Ovary (tissue), 9 donors: ENCODE data around the gene NFIA. TPM values are rescaled to one million over a fixed set of nuclear protein-coding genes. Genes with fewer than 3 reads are reported as not detected.

Experiments
- DNase-seq, 5 donors: peaks; one replicate each; pipeline ENCODE4 v3.0.0-alpha.2; 2019 to 2020
- H3K27ac ChIP-seq, 2 donors: fragments of 200-600 bp; one replicate each; pipeline versions ENCODE4 v1.5.1 to v1.8.0; 2019 to 2022
- H3K27me3 ChIP-seq: fragments of 200-600 bp; one replicate; pipeline ENCODE4 v1.8.0; 2022
- H3K36me3 ChIP-seq: fragments of 200-600 bp; sonication (generic); one replicate; pipeline ENCODE4 v1.5.1; 2019
- H3K4me1 ChIP-seq: one replicate; pipeline ENCODE4 v1.8.1; 2013; ENCODE audit warnings: mild to moderate bottlenecking, moderate library complexity; ENCODE audit not compliant: insufficient read depth
- H3K4me3 ChIP-seq: fragments of 200-600 bp; sonication (generic); one replicate; pipeline ENCODE4 v1.5.1; 2017
- H3K9me3 ChIP-seq, 2 donors: fragments of 200-600 bp in 1 of 2; sonication (generic) in 1 of 2; one replicate each; pipeline versions ENCODE4 v1.5.1 to v1.8.1; 2013 to 2019; ENCODE audit warnings: mild to moderate bottlenecking in 1 of 2, moderate library complexity in 1 of 2
- CTCF ChIP-seq, 3 donors: fragments of 450-650 bp in 2 of 3; fragments of 200-600 bp in 1 of 3; IDR thresholded peaks; one replicate each; pipeline versions ENCODE4 v1.5.1 to v1.8.0; 2016 to 2022; ENCODE audit warnings: antibody characterized with exemption in 3 of 3, mild to moderate bottlenecking in 1 of 3
- EP300 ChIP-seq: sonication (generic); formaldehyde crosslinking; IDR thresholded peaks from one replicate; pipeline ENCODE4 v1.6.1; 2017; ENCODE audit warnings: antibody characterized with exemption
- POLR2A ChIP-seq: fragments of 450-650 bp; IDR thresholded peaks from one replicate; pipeline ENCODE4 v1.6.1; 2017; ENCODE audit warnings: antibody characterized with exemption, mild to moderate bottlenecking, moderate library complexity
- WGBS, 3 donors: extraction: QIAGEN DNeasy Blood & Tissue Kit in 1 of 3; methylation state at CpG; one replicate each; pipeline versions ENCODE4 v1.1.5 to v1.1.7; 2013 to 2017; 5-methylcytosine and 5-hydroxymethylcytosine counted together
- intact Hi-C, 4 donors: fragments of 100-400 bp; cut with DNase I; formaldehyde crosslinking; loops; one replicate each; pipeline versions ENCODE4 v1.11.0 to v1.15.1; 2022 to 2023
- polyA plus RNA-seq, 2 donors: library from polyadenylated mRNA; stranded (reverse); fragments of 200-250 nt in 1 of 2; fragments of 350-450 nt in 1 of 2; fragmentation: Illumina TruSeq in 1 of 2; extraction: RNeasy Lipid Tissue Mini Kit (QIAGEN cat#74804) in 1 of 2; gene quantifications; one replicate each; pipeline ENCODE4 v1.2.3, GENCODE V29; 2013 to 2014
- total RNA-seq, 7 donors: library from RNA; depleted of rRNA in 2 of 7; stranded (reverse); fragments of >200 nt in 2 of 7; fragmentation: NEBNext Ultra II Directional in 3 of 7; extraction: Animal tissue kit (Norgen Biotek cat#: 25700) in 3 of 7; gene quantifications; one replicate each; pipeline versions ENCODE4 v1.1.0 to v1.2.4, GENCODE V29; 2016 to 2023
- donor health status: DM: no; HTN: no; CAD: no; lungs with moderate emphysema.
- donor health status: DM: no; HTN: no; CAD: no.
- donor health status: Bipolar disorder and iron deficiency.
- donor health status: DM: yes; HTN: yes; CAD: no.
- donor health status: DM: no; HTN: no; CAD: no.
- donor health status: DM: yes; HTN: yes; CAD: no.

NFIA gene
- total and polyA plus RNA-seq, 9 donors: 11.8 to 115 (median 80.9) TPM

GRCh38 chr1:61122389-61122788 lies 40.0 kb downstream of the NFIA start:
- no peaks in the 10 kb centered on the region for H3K36me3 ChIP-seq
- 94 to 99% (median 97%) methylated on average over 2 of the region's 2 CpGs for WGBS, 3 donors
- no peak for TF ChIP-seq EP300
- no peak for TF ChIP-seq POLR2A
- TF ChIP-seq CTCF (IDR thresholded peaks at IDR 0.05): no peak
- intact Hi-C loops: no loop called here
- no peaks in the 10 kb centered on the region for H3K27me3 ChIP-seq
- H3K27ac ChIP-seq: no peak overlapping the region
- no peak overlapping the region for H3K4me3 ChIP-seq
- no peaks in the 10 kb centered on the region for H3K9me3 ChIP-seq
- peaks cover 2% of the 10 kb centered on the region for H3K4me1 ChIP-seq
- DNase-seq: no peak

GRCh38 chr1:61123326-61123725 lies 41.0 kb downstream of the NFIA start:
- H3K27me3 ChIP-seq: no peaks in the 10 kb centered on the region
- 93 to 94% (median 93%) methylated on average over 2 of the region's 2 CpGs for WGBS, 3 donors
- TF ChIP-seq POLR2A (no peak), EP300 (no peak), CTCF (IDR thresholded peaks at IDR 0.05) (no peak)
- no peaks in the 10 kb centered on the region for H3K9me3 ChIP-seq
- H3K4me3 ChIP-seq: no peak overlapping the region
- intact Hi-C loops: no loop called here
- H3K4me1 ChIP-seq: peaks cover 2% of the 10 kb centered on the region
- no peaks in the 10 kb centered on the region for H3K36me3 ChIP-seq
- H3K27ac ChIP-seq: no peak overlapping the region
- no peak for DNase-seq

GRCh38 chr1:61124078-61124477 lies 41.7 kb downstream of the NFIA start:
- no peak overlapping the region for H3K4me3 ChIP-seq
- no peaks in the 10 kb centered on the region for H3K36me3 ChIP-seq
- intact Hi-C loops: no loop called here
- no peak for TF ChIP-seq POLR2A
- no peak for TF ChIP-seq CTCF (IDR thresholded peaks at IDR 0.05)
- no peak for TF ChIP-seq EP300
- peaks cover 2% of the 10 kb centered on the region for H3K4me1 ChIP-seq
- 88 to 91% (median 88%) methylated on average over 2 of the region's 2 CpGs for WGBS, 3 donors
- H3K9me3 ChIP-seq: no peaks in the 10 kb centered on the region
- H3K27me3 ChIP-seq: no peaks in the 10 kb centered on the region
- no peak overlapping the region for H3K27ac ChIP-seq
- DNase-seq: no peak

GRCh38 chr1:61124696-61125095 lies 42.3 kb downstream of the NFIA start:
- 82 to 90% (median 89%) methylated on average over 3 of the region's 3 CpGs for WGBS, 3 donors
- Histone ChIP-seq H3K36me3 (no peaks in the 10 kb centered on the region), H3K4me3 (no peak overlapping the region), H3K4me1 (peaks cover 2% of the 10 kb centered on the region), H3K27me3 (no peaks in the 10 kb centered on the region), H3K27ac (no peak overlapping the region), H3K9me3 (no peaks in the 10 kb centered on the region)
- intact Hi-C loops: no loop called here
- no peak for TF ChIP-seq POLR2A
- no peak for TF ChIP-seq EP300
- DNase-seq: no peak

GRCh38 chr1:61125263-61125662 lies 42.9 kb downstream of the NFIA start:
- TF ChIP-seq EP300 (no peak), POLR2A (no peak), CTCF (IDR thresholded peaks at IDR 0.05) (no peak)
- whole genome bisulfite sequencing, 3 donors: 54 to 58% (median 56%) methylated on average over 7 of the region's 7 CpGs
- H3K4me1 ChIP-seq: peaks cover 2% of the 10 kb centered on the region

More at GRCh38 chr1:61125263-61125662, 42.9 kb downstream of the NFIA start:
- intact Hi-C loops: no loop called here
- no peak overlapping the region for H3K27ac ChIP-seq
- H3K4me3 ChIP-seq: no peak overlapping the region
- DNase-seq: no peak
- H3K36me3 ChIP-seq: no peaks in the 10 kb centered on the region
- H3K9me3 ChIP-seq: no peaks in the 10 kb centered on the region
- no peaks in the 10 kb centered on the region for H3K27me3 ChIP-seq
